GM23338 (cell line): ENCODE data around the gene KIFAP3. TPM values are rescaled to one million over a fixed set of nuclear protein-coding genes. Genes with fewer than 3 reads are reported as not detected.

Source experiments
- ATAC-seq: fragments of 200-7000 bp; cut with Tn5 transposase; 3 replicates; pipeline ENCODE4 v1.9.1; 2020
- DNase-seq: peaks from one replicate; pipeline ENCODE4 v3.0.0-alpha.2; 2015; ENCODE audit warnings: low spot score
- H2AFZ ChIP-seq: fragments of 200-600 bp; sonication (generic); 2 replicates; pipeline ENCODE4 v1.8.0; 2016; ENCODE audit warnings: antibody characterized with exemption, mild to moderate bottlenecking, moderate library complexity
- H3F3A ChIP-seq: fragments of 200-600 bp; sonication (generic); replicated peaks from 2 replicates; pipeline ENCODE4 v1.8.0; 2017; ENCODE audit warnings: antibody characterized with exemption, mixed run types, low read depth
- H3K27ac ChIP-seq: fragments of 200-600 bp; sonication (generic); 2 replicates; pipeline ENCODE4 v1.6.1; 2016; ENCODE audit warnings: low read depth
- H3K27me3 ChIP-seq: fragments of 200-600 bp; sonication (generic); 2 replicates; pipeline ENCODE4 v1.8.0; 2016; ENCODE audit warnings: mild to moderate bottlenecking, mixed run types, moderate library complexity; ENCODE audit not compliant: insufficient read depth
- H3K36me3 ChIP-seq: fragments of 200-600 bp; sonication (generic); 2 replicates; pipeline ENCODE4 v1.8.0; 2016; ENCODE audit warnings: mild to moderate bottlenecking; ENCODE audit not compliant: insufficient read depth
- H3K4me1 ChIP-seq: fragments of 200-600 bp; sonication (generic); 2 replicates; pipeline ENCODE4 v1.8.0; 2016; ENCODE audit warnings: mild to moderate bottlenecking, moderate library complexity; ENCODE audit not compliant: insufficient read depth
- H3K4me2 ChIP-seq: fragments of 200-600 bp; sonication (generic); 2 replicates; pipeline ENCODE4 v1.7.1; 2017; ENCODE audit warnings: mixed run types
- H3K4me3 ChIP-seq: fragments of 200-600 bp; sonication (generic); 2 replicates; pipeline ENCODE4 v1.6.1; 2016; ENCODE audit warnings: mixed run types
- H3K79me2 ChIP-seq: fragments of 200-600 bp; sonication (generic); replicated peaks from 2 replicates; pipeline ENCODE4 v1.8.0; 2017; ENCODE audit warnings: mild to moderate bottlenecking; ENCODE audit not compliant: insufficient read depth
- H3K9me2 ChIP-seq: fragments of 200-600 bp; sonication (generic); 2 replicates; pipeline ENCODE4 v1.8.0; 2017; ENCODE audit not compliant: insufficient read depth
- H4K20me1 ChIP-seq: fragments of 200-600 bp; sonication (generic); replicated peaks from 2 replicates; pipeline ENCODE4 v1.8.0; 2017; ENCODE audit warnings: mild to moderate bottlenecking; ENCODE audit not compliant: insufficient read depth
- H3K27ac Mint-ChIP-seq: 2 replicates; pipeline ENCODE4 v1.8.0; 2020; ENCODE audit warnings: inconsistent platforms, mild to moderate bottlenecking, moderate library complexity, mixed read lengths
- H3K27me3 Mint-ChIP-seq: 3 replicates; pipeline ENCODE4 v1.8.0; 2022; ENCODE audit warnings: low read depth, mild to moderate bottlenecking, moderate library complexity, mixed read lengths, inconsistent platforms; ENCODE audit not compliant: insufficient read depth, poor library complexity
- H3K36me3 Mint-ChIP-seq: 3 replicates; pipeline ENCODE4 v1.8.0; 2021; ENCODE audit warnings: low read depth, mild to moderate bottlenecking, inconsistent platforms, moderate library complexity, mixed read lengths
- H3K4me1 Mint-ChIP-seq: 3 replicates; pipeline ENCODE4 v1.8.0; 2020; ENCODE audit warnings: mild to moderate bottlenecking, inconsistent platforms, mixed read lengths
- H3K4me3 Mint-ChIP-seq: 3 replicates; pipeline ENCODE4 v1.8.0; 2021; ENCODE audit warnings: moderate library complexity, mild to moderate bottlenecking, inconsistent platforms, mixed read lengths
- H3K9me3 Mint-ChIP-seq: 3 replicates; pipeline ENCODE4 v1.8.0; 2020; ENCODE audit warnings: moderate library complexity, mild to moderate bottlenecking, inconsistent platforms, mixed read lengths
- CREB1 ChIP-seq: fragments of 250-450 bp; sonication (Bioruptor Pico); IDR thresholded peaks from 2 replicates; pipeline ENCODE4 v1.5.0; 2020; ENCODE audit warnings: low read depth, mild to moderate bottlenecking, moderate library complexity
- ZNF331 ChIP-seq: fragments of 250-450 bp; sonication (Bioruptor Pico); IDR thresholded peaks from 2 replicates; pipeline ENCODE4 v1.5.0; 2020; ENCODE audit warnings: low read depth, mild to moderate bottlenecking, moderate library complexity
- polyA plus RNA-seq: library from polyadenylated mRNA; unstranded; fragments of >200 nt; fragmentation: Nextera tagmentation; extraction: Ambion mirVana; gene quantifications from 2 replicates; pipeline ENCODE4 v1.2.1, GENCODE V29; 2016
- total RNA-seq: library from RNA; depleted of rRNA; stranded (reverse); fragments of >200 nt; shearing (Covaris generic); gene quantifications from 2 replicates; pipeline ENCODE4 v1.2.3, GENCODE V29; 2014
- TF ChIP-seq, protein P1 (sequence below): fragments of 250-450 bp; sonication (Bioruptor Pico); IDR thresholded peaks from 2 replicates; pipeline ENCODE4 v1.5.0; 2020; ENCODE audit warnings: mild to moderate bottlenecking, moderate library complexity
- TF ChIP-seq, protein P2 (sequence below), 2 experiments: fragments of 200-600 bp in 1 of 2; sonication (generic) in 1 of 2; conservative IDR thresholded peaks; 2 replicates each; pipeline versions ENCODE4 v1.5.1 to v1.6.1; 2016 to 2017; ENCODE audit warnings: antibody characterized with exemption in 2 of 2, low read depth in 2 of 2, mild to moderate bottlenecking in 2 of 2, moderate library complexity in 1 of 2

Gene KIFAP3
- total and polyA plus RNA-seq, 2 experiments from 2014 or later, result 2.7 to 3.1 TPM

DNA sequence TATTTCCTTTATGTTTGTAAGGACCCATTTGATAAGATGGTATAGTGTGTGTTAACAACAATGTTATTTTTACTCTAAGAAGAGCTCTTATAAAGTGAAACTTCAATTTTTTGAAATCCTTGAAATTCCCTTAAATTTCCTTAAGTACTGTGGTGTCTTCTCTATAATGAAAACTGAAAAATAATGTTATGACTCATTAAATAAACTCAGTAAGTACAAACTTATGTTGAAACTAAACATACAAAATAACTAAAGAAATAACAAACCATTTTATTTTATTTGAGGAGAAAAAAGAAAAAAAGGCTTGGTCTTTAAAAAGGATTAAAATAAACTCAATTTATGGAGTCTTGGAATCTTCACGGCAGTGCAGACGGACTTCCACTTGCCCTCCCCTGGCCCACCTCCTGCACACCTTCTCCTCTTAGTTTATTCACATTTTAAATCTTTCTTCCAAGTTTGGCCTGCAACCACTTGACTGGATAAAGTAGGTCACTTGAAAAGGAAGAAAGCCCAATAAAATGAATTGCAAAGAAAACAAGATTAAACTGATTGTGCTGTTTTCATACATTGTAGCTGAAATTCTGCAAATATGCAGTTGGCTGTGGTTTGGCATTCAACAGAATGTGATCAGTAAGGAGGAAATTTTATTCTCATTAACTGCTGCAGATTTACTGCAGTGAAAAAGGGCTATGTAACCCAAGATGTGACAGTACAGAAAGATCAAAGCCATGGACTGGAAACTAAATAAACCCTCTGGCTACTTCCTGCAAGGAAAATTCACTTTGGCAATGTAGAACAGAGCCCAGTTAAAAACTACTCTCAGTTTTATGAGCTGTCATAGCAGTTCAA is 132.3 kb downstream of the KIFAP3 start (continued):
- TF ChIP-seq, protein P1, sequence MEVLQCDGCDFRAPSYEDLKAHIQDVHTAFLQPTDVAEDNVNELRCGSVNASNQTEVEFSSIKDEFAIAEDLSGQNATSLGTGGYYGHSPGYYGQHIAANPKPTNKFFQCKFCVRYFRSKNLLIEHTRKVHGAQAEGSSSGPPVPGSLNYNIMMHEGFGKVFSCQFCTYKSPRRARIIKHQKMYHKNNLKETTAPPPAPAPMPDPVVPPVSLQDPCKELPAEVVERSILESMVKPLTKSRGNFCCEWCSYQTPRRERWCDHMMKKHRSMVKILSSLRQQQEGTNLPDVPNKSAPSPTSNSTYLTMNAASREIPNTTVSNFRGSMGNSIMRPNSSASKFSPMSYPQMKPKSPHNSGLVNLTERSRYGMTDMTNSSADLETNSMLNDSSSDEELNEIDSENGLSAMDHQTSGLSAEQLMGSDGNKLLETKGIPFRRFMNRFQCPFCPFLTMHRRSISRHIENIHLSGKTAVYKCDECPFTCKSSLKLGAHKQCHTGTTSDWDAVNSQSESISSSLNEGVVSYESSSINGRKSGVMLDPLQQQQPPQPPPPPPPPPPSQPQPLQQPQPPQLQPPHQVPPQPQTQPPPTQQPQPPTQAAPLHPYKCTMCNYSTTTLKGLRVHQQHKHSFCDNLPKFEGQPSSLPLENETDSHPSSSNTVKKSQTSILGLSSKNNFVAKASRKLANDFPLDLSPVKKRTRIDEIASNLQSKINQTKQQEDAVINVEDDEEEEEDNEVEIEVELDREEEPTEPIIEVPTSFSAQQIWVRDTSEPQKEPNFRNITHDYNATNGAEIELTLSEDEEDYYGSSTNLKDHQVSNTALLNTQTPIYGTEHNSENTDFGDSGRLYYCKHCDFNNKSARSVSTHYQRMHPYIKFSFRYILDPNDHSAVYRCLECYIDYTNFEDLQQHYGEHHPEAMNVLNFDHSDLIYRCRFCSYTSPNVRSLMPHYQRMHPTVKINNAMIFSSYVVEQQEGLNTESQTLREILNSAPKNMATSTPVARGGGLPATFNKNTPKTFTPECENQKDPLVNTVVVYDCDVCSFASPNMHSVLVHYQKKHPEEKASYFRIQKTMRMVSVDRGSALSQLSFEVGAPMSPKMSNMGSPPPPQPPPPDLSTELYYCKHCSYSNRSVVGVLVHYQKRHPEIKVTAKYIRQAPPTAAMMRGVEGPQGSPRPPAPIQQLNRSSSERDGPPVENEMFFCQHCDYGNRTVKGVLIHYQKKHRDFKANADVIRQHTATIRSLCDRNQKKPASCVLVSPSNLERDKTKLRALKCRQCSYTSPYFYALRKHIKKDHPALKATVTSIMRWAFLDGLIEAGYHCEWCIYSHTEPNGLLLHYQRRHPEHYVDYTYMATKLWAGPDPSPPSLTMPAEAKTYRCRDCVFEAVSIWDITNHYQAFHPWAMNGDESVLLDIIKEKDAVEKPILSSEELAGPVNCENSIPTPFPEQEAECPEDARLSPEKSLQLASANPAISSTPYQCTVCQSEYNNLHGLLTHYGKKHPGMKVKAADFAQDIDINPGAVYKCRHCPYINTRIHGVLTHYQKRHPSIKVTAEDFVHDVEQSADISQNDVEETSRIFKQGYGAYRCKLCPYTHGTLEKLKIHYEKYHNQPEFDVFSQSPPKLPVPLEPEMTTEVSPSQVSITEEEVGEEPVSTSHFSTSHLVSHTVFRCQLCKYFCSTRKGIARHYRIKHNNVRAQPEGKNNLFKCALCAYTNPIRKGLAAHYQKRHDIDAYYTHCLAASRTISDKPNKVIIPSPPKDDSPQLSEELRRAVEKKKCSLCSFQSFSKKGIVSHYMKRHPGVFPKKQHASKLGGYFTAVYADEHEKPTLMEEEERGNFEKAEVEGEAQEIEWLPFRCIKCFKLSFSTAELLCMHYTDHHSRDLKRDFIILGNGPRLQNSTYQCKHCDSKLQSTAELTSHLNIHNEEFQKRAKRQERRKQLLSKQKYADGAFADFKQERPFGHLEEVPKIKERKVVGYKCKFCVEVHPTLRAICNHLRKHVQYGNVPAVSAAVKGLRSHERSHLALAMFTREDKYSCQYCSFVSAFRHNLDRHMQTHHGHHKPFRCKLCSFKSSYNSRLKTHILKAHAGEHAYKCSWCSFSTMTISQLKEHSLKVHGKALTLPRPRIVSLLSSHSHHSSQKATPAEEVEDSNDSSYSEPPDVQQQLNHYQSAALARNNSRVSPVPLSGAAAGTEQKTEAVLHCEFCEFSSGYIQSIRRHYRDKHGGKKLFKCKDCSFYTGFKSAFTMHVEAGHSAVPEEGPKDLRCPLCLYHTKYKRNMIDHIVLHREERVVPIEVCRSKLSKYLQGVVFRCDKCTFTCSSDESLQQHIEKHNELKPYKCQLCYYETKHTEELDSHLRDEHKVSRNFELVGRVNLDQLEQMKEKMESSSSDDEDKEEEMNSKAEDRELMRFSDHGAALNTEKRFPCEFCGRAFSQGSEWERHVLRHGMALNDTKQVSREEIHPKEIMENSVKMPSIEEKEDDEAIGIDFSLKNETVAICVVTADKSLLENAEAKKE (CRISPR knock-in tag), result no peak
- TF ChIP-seq, protein P2, sequence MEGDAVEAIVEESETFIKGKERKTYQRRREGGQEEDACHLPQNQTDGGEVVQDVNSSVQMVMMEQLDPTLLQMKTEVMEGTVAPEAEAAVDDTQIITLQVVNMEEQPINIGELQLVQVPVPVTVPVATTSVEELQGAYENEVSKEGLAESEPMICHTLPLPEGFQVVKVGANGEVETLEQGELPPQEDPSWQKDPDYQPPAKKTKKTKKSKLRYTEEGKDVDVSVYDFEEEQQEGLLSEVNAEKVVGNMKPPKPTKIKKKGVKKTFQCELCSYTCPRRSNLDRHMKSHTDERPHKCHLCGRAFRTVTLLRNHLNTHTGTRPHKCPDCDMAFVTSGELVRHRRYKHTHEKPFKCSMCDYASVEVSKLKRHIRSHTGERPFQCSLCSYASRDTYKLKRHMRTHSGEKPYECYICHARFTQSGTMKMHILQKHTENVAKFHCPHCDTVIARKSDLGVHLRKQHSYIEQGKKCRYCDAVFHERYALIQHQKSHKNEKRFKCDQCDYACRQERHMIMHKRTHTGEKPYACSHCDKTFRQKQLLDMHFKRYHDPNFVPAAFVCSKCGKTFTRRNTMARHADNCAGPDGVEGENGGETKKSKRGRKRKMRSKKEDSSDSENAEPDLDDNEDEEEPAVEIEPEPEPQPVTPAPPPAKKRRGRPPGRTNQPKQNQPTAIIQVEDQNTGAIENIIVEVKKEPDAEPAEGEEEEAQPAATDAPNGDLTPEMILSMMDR (conservative IDR thresholded peaks at IDR 0.05; ENCODE audit: low read depth in 2 of 2), result no peak

DNA sequence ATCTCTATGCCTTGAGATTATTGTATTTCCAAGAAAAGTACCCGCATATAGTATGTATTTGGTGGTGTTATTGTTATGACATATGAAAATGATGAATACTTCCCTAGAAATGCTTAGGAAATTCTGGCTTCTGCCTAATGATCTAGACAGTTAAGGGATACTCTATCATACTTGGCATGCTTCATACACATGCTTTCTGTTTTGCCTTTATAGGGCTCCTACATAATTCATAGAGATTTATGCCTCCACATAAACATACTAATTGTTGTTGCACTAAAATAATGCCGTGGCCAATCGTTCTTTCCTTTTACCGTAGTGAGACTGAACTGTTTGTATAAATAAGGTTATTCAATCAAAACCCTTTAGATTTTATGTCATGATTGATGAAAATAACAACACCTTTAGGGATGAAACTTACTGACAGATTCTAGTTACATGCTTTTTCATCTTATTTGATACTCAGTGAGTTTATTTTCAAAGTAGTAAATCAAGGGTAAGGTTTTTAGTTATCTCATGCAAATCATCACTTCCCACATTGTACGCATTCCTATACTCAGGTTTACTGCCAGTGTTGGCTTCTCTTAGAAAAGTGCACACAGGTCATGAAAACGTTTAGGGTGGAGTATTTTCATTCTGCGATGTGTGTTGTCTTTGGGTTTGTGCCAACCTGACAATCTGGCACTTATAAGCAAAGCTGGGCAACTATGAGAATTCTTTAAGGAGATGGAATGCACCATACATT is 140.3 kb downstream of the KIFAP3 start:
- no peak for ATAC-seq
- TF ChIP-seq ZNF331 (CRISPR knock-in tag), result no peak
- TF ChIP-seq, protein P1 (CRISPR knock-in tag), result no peak
- TF ChIP-seq CREB1 (CRISPR knock-in tag), result no peak

More for the DNA sequence above, 140.3 kb downstream of the KIFAP3 start:
- Histone ChIP-seq H3F3A (no peaks in the 10 kb centered on the region), H3K4me1 (no peaks in the 10 kb centered on the region), H3K27me3 (no peaks in the 10 kb centered on the region), H3K9me2 (no peaks in the 10 kb centered on the region), H3K4me2 (no peak overlapping the region), H3K36me3 (no peaks in the 10 kb centered on the region), H2AFZ (no peak overlapping the region), H3K4me3 (no peak overlapping the region), H3K79me2 (no peaks in the 10 kb centered on the region), H3K27ac (no peak overlapping the region), H4K20me1 (no peaks in the 10 kb centered on the region)
- no peaks in the 10 kb centered on the region for H3K27me3 Mint-ChIP-seq
- no peak overlapping the region for H3K4me3 Mint-ChIP-seq
- H3K36me3 Mint-ChIP-seq, result no peaks in the 10 kb centered on the region
- H3K4me1 Mint-ChIP-seq, result no peaks in the 10 kb centered on the region
- H3K9me3 Mint-ChIP-seq, result no peaks in the 10 kb centered on the region
- DNase-seq, result no peak
- H3K27ac Mint-ChIP-seq, result no peak overlapping the region
